GM21576 (cell line): ENCODE data around the gene HMCN2.

Source experiments
- ATAC-seq: cut with Tn5 transposase; IDR thresholded peaks from one replicate; pipeline ENCODE4 v1.9.1; 2021; ENCODE audit warnings: mild to moderate bottlenecking, moderate library complexity; ENCODE audit not compliant: unreplicated experiment

Gene HMCN2

GRCh38 chr9:130290291-130291181 is 25.0 kb downstream of the HMCN2 start:
- ATAC-seq = no peak

DNA sequence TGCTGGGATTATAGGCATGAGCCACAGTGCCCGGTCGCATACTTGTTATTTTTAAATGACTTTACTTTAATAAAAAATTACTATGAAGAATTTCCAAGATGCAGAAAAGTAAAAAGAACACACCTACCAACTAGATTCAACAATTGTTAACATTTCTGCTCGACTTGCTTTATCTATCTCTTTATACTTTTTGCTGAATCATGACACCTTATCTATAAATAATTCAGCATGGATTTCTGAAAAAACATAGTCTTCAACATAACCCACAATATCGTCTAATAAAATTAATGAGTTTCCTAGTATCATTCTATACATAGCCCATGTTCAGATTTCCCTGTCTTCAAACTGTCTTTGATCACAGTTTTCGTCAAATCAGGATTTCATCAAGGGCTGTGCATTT is 25.9 kb downstream of the HMCN2 start:
- no peak for ATAC-seq

- ATAC-seq = no peak
These were observed 26.5 kb downstream of the HMCN2 start for GRCh38 chr9:130292106-130292505.

DNA sequence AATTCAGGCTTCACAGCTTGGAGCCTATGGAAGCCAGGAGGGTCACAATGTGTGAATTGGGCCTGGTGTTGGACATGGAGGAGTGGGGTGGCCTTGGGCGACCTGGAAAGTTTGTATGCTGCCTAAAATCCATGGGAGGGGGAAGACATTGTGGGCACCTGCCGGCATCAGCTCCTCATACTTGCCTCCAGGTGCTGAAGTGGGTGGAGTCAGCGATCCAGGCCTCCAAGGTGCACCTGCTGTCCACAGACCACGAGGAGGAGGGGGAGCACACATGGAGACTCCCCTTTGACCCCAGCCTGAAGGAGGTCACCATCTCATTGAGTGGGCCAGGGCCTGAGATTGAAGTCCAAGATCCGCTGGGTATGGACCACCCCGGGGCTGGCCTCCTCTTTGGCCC is 29.1 kb downstream of the HMCN2 start:
- ATAC-seq = no peak

- no peak for ATAC-seq
These were observed 29.9 kb downstream of the HMCN2 start for GRCh38 chr9:130295431-130295830.

GRCh38 chr9:130295945-130296782 is 30.6 kb downstream of the HMCN2 start:
- no peak for ATAC-seq

- ATAC-seq = no peak
These were observed 31.2 kb downstream of the HMCN2 start for GRCh38 chr9:130296783-130297055.

GRCh38 chr9:130297371-130297770 is 31.8 kb downstream of the HMCN2 start:
- no peak for ATAC-seq

DNA sequence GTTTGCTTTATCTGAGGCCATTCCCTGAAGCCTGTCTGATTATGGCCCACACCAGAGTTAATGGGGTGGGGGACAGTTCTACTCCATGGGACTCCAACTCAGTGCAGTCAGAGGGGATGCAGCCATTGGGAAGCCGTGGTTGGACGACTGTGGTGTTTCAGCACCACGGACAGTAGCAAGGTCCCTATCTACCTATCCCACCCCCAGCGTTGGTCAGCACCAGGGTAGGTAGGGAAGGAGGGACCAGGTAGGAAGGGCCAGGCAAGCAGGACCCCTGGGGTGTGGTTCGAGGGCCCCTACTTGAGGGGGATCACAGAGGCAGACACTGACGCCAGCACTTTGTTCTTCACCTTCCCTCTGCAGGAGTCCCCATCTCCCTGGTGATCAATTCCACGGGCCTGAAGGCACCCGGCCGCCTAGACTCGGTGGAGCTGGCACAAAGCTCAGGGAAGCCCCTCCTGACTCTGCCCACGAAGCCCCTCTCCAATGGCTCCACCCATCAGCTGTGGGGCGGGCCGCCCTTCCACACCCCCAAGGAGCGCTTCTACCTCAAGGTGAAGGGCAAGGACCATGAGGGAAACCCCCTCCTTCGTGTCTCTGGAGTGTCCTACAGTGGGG is 33.2 kb downstream of the HMCN2 start:
- no peak for ATAC-seq

GRCh38 chr9:130299785-130300615 is 34.4 kb downstream of the HMCN2 start:
- ATAC-seq = no peak

DNA sequence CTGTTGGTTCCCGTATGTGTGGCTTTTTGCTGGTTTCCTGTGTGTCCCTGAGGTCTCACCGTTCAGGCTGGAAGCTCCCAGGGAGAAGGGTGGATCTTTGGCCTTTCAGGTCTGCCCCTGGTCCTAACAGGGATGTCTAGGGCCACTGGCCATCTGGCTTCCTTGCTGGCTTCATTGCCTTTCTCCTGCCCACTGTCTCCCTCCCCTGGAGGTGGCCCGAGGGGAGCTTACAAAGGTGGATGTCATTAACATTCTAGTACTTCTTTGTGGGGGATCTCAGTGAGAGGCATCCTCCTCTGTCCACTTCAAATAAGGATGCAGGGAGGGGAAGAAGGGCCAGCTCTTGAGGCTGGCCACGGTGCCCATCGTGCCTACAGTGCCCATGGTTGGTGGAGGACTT is 35.2 kb downstream of the HMCN2 start:
- no peak for ATAC-seq

DNA sequence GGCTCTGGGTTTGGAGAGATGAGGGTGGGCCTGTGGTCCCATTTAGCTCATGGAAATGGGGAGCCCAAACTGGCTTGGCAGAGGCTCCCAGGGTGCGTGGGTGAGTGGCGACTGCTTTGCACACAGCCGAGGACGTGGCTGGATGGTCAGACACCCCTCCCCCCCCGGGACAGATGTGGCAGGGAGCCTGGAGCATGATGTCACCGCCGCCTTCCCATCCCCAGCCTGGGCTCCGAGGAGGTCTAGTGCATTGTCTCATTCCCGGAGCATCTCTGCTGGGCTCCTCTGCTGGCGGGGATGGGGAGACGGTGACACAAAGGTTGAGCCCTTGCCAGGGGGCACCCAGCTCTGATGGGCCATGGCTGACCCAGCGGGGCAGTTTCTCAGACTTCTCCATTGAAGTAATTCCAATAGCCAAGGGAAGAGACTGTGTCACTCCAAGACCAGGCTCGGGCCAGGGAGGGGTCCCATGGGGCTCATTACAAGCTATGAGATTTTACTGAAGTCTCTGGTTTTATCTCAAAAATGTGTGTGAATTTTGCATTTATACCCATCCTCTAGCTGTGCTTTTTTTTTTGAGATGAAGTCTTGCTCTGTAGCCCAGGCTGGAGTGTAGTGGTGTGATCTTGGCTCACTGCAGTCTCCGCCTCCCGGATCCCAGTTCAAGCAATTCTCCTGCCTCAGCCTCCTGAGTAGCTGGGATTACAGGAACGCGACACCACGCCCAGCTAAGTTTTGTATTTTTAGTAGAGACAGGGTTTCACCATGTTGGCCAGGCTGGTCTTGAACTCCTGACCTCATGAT is 36.1 kb downstream of the HMCN2 start:
- ATAC-seq = no peak

DNA sequence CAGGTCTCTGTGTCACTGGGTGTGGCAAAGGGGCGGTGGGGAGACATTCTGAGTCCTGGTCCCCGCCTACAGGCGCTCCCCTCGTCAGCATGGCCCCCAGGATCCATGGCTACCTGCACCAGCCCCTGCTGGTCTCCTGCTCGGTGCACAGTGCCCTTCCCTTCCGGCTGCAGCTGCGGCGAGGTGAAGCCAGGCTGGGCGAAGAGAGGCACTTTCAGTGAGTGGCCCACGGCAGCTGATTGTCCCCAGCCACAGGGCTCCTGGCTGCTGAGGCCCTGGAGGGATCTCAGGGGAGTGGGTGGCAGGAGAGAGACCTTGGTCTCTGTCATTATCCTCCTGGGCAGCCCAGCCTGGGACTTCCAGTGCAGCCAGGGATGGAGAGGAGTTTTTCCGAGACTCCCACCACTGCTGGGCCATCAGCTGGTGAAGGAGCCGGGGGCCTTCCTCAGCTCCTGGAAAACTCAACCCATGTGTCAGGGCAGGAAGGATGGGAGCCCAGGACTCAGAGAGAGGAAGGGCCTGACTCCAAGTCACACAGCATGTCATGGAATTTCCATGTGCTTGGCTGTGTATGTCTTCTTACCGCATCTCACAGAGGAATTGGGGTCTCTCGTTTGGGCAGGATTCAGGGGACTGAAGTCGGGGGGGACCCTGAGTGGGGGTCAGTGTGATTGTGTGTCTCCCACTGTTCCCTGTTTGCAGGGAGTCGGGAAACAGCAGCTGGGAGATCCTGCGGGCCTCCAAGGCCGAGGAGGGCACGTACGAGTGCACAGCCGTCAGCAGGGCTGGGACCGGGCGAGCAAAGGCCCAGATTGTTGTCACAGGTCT is 37.4 kb downstream of the HMCN2 start:
- ATAC-seq = no peak

GRCh38 chr9:130303613-130304055 is 38.1 kb downstream of the HMCN2 start:
- ATAC-seq = no peak

GRCh38 chr9:130304116-130304515 is 38.6 kb downstream of the HMCN2 start:
- no peak for ATAC-seq

GRCh38 chr9:130304643-130305042 is 39.1 kb downstream of the HMCN2 start:
- no peak for ATAC-seq

- no peak for ATAC-seq
These were observed 39.8 kb downstream of the HMCN2 start for GRCh38 chr9:130305381-130305780.

GRCh38 chr9:130306823-130307666 is 41.5 kb downstream of the HMCN2 start:
- ATAC-seq = no peak
